Measurements from ENCODE around the gene CELF4.

Gene CELF4

DNA sequence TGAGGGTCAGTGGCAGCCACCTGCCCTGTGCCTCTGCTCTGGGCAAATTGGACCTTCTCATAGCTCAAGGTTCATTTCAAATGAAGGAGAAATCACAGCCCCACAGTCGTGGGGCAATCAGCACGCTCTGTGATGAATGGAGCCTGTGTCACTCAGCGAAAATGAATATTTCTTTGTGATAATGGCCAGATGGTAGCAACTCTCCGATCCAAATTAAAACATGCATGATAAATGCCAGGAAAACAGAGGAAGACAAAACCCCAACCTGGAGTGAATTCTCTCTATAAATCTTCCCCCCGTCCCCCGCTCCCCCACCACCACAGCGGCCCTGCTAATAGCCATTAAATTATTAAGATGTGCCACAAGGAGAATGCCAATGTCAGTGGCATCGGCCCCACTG lies 258.4 kb downstream of the CELF4 start:
- no peak for DNase-seq

GRCh38 chr18:37306432-37306831 lies 259.2 kb downstream of the CELF4 start:
- DNase-seq = no peak

GRCh38 chr18:37305066-37305465 lies 260.5 kb downstream of the CELF4 start:
- DNase-seq = no peak

- DNase-seq = no peak
Observed at GRCh38 chr18:37304012-37304680, 261.5 kb downstream of the CELF4 start.

DNA sequence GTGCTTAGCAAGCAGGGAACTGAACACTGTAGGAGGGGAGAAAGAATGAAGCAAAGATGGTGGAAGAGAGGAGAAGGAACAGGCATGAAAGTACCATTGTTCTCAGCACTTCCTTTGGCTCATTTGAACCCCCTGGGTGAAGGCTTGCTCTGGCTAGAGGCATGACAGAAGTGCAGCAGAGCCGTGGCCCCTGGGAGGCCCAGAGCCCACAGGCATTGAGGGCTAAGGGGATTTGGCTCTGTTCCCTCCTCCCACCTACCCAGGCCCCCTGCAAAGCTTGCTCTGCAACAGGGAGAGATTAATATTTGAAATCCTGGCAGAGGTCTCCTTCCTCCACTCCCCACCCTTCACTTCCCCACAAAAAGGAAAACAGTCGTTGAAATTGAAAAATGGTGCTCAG lies 262.6 kb downstream of the CELF4 start:
- no peak for DNase-seq

DNA sequence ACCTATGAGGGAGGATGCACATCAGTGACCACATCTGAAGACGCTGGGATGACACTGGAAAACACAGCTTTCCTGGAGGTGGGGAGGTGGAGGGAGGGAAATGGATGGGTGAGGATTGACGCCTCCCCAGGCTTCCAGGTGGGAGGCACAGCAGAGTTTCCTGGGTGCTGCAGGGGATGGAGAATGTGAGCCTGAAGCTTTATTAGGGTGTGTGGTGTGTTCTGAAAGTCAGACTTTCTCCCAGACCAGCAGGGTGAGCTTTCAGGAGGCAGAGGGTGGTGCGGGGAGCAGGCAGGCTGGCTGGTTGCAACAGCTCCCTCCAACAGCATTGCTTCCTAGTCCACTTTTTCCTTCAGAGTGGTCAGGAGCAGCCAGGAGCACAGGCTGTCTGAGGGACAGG lies 263.1 kb downstream of the CELF4 start:
- no peak for DNase-seq

- DNase-seq = no peak
Observed at GRCh38 chr18:37299471-37300304, 265.9 kb downstream of the CELF4 start.

- DNase-seq = no peak
Observed at GRCh38 chr18:37298816-37299215, 266.8 kb downstream of the CELF4 start.

GRCh38 chr18:37297106-37297505 lies 268.5 kb downstream of the CELF4 start:
- no peak for DNase-seq

DNA sequence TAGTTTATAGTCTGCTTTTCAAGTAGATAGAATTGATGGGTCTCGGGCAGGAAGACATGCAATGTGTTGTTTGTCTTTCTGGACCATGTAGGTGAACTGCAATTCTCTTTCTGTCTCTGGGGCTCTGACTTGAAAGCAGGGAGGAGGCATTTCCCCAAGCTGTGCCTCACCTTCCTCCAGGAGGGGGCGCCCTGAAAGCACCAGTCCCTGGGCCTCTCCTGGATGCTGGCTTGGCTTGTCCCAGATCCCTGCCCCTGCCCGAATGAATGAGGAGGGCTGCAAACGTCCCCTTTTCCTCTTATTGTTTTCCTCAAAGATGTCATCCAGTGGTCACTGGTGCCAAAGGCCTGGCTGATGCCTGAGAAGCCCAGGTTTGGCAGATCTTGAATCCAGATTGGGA lies 270.6 kb downstream of the CELF4 start:
- no peak for DNase-seq

DNA sequence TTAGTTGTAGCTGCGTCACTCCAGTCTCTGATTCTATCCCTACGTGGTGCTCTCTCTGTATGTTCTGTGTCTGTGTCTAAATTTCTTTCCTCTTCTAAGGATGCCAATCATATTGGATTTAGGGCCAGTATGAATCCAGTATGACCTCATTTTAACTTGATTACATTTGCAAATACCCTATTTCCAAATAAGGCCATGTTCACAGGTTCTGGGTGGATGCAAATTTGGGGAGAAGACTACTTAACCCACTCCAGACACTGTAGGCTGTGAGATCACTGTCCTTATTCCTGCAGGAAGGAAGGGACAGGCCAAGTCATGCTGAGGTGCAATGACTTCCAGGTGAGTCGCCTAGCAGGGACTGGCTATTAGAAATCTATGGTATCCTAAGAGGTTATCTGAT lies 272.2 kb downstream of the CELF4 start:
- no peak for DNase-seq

- DNase-seq = no peak
Observed at GRCh38 chr18:37289423-37289822, 276.2 kb downstream of the CELF4 start.

DNA sequence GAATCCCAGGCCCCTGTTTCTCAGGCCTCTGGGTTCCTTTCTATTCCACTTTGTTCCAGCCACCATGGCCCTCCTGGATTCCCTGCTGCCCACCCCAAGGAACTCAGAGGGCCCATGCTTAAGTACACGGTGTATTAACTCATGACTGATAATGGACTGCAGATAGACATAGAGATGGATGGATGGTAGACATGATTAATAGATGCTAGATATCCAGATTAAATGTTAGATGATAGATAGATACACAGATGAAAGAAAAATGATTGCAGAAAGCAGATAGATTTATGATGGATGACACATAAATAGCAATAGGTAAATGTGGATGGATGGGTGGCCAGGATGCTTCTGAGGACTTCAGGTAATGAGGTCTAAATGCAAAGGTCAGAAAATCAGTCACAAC lies 278.0 kb downstream of the CELF4 start:
- DNase-seq = no peak

DNA sequence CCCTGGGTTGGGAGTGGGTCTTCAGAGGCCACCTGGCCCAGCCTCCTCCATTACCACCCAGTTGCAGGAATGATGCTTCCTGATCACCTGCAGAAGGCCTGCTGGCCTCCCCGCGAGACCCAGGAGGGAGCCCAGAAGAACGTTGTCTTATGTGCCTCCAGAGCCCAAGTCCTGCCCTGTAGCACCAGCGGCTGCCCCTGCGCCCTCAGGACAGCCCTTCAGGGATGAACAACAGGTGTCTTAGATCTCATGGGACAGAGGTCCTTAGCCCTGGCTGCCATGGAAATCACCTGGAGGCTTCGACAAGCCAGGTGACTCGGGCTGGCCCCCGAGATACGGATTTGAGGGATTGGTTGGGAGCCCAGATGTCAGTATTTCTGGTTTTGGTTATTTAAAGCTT lies 278.8 kb downstream of the CELF4 start:
- no peak for DNase-seq

DNA sequence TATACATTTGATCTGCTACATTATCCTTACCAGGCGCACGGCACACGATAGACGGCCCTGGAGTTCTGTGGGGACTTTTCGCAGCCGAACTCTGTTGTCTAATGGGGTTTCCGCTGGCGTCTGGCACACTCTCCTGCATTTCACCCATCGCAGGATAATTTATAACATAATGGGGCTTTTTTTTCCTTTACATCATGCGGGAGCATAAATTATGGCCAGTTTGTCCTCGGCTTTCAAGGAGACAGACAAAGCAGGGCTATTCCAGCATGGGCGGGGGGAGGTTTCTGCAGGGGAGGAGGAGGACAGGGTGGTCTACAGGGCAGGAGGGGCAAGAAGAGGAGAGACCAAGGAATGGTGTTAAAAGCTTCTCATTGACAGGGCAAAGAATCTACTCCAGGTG lies 279.8 kb downstream of the CELF4 start:
- DNase-seq = no peak

DNA sequence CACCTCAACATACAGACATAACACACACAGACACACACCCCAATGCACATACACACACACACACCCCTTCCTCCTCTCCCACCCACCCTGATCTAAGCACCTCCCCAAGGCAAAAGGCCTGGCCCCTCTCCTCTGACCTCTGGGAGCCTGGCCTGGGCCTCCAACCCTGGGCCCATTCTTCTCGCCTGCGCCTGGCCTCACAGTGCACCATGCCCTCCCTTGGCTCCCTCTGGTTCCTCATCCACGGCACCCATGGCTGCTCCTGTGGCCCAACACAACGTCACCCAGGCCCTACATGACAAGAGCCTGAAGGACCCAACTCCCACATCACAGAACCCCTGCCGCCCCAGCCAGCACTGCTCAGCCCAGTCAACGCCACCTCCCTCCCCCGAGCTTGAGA lies 281.3 kb downstream of the CELF4 start:
- no peak for DNase-seq

DNA sequence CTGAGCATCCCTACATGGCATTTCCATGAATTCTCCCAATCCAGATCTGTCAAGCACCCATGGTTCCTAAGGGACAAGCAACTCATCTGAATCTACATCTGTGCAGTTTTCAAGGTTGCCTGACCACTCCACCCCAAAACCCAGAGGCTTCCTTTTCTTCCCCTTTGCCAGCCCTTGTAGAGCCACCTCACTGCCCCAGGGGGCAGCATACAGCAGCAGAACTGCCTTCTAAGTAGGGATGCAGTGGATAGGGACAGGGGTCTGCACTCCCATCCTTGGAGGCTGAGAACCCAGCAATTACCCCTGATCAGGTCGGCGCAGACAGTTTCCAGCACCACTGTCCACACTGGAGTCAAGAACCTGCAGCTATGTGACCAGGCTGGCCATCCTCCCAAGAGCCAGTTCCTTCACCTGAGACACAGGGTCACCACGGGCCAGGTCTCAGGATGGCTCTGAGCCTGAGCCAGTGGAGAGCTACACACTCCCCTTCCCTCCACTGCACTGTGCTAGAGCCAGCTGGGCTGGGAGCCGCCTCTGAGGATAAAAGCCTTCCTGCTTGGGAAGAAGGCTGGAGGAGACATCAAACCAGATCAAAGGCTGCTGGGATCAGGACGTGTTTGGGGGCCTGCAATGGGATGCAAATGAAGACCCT lies 283.1 kb downstream of the CELF4 start:
- no peak for DNase-seq

- DNase-seq = no peak
Observed at GRCh38 chr18:37280701-37281393, 284.8 kb downstream of the CELF4 start.

GRCh38 chr18:37277804-37278203 lies 287.8 kb downstream of the CELF4 start:
- no peak for DNase-seq

GRCh38 chr18:37276111-37276890 lies 289.3 kb downstream of the CELF4 start:
- DNase-seq = no peak

GRCh38 chr18:37275237-37275741 lies 290.3 kb downstream of the CELF4 start:
- no peak for DNase-seq

Measured in CD4-positive, alpha-beta T cell treated with Interleukin-17A for 4 hours (primary cell).